ENCODE results near the gene HDAC4.

HDAC4 gene

GRCh38 chr2:239380831-239381708, 19.8 kb downstream of the HDAC4 start:
- TF ChIP-seq CTCF (IDR thresholded peaks at IDR 0.05; ENCODE audit: extremely low read depth, insufficient read depth, missing control alignments) = no peak
- DNase-seq (ENCODE audit: low spot score) = peak; percentile 60
- in situ Hi-C loops (cut with MboI; ENCODE audit: low pct_unique_long_range_greater_than_20kb, low sequenced_read_pairs, unreplicated experiment) = no loop called here

- in situ Hi-C loops (cut with MboI; ENCODE audit: low pct_unique_long_range_greater_than_20kb, low sequenced_read_pairs, unreplicated experiment) = no loop called here
- TF ChIP-seq CTCF (IDR thresholded peaks at IDR 0.05; ENCODE audit: extremely low read depth, insufficient read depth, missing control alignments) = no peak
- DNase-seq (ENCODE audit: low spot score) = no peak
Measured at GRCh38 chr2:239379641-239380170, 21.1 kb downstream of the HDAC4 start.

GRCh38 chr2:239378918-239379640, 21.7 kb downstream of the HDAC4 start:
- DNase-seq (ENCODE audit: low spot score) = no peak
- TF ChIP-seq CTCF (IDR thresholded peaks at IDR 0.05; ENCODE audit: extremely low read depth, insufficient read depth, missing control alignments) = no peak
- in situ Hi-C loops (cut with MboI; ENCODE audit: low pct_unique_long_range_greater_than_20kb, low sequenced_read_pairs, unreplicated experiment) = no loop called here

GRCh38 chr2:239378021-239378917, 22.6 kb downstream of the HDAC4 start:
- no peak for TF ChIP-seq CTCF (IDR thresholded peaks at IDR 0.05; ENCODE audit: extremely low read depth, insufficient read depth, missing control alignments)
- in situ Hi-C loops (cut with MboI; ENCODE audit: low pct_unique_long_range_greater_than_20kb, low sequenced_read_pairs, unreplicated experiment) = no loop called here
- DNase-seq (ENCODE audit: low spot score) = no peak

GRCh38 chr2:239377591-239377990, 23.2 kb downstream of the HDAC4 start:
- in situ Hi-C loops (cut with MboI; ENCODE audit: low pct_unique_long_range_greater_than_20kb, low sequenced_read_pairs, unreplicated experiment) = no loop called here
- TF ChIP-seq CTCF (IDR thresholded peaks at IDR 0.05; ENCODE audit: extremely low read depth, insufficient read depth, missing control alignments) = no peak
- no peak for DNase-seq (ENCODE audit: low spot score)

Measured in GM13977 (cell line).